Stimulated activated naive CD4-positive, alpha-beta T cell (primary cell): ENCODE results near the gene SSRP1.
"Not testable (repeated sequence)": the region's sequence is repeated elsewhere in the genome, so short reads cannot be mapped to it uniquely, and the experiment has no call there.

Experiments
- DNase-seq, 6 experiments: peaks; one replicate each; lab custom pipeline; 2025; lab: John Stamatoyannopoulos, UW

Gene SSRP1

GRCh38 chr11:57336856-57337255, 1.2 kb upstream of the SSRP1 start:
- DNase-seq: not testable (repeated sequence)

- DNase-seq: peak in 1 of 6 experiments; percentile 20
Observed at GRCh38 chr11:57336111-57336666, 497 bp upstream of the SSRP1 start.

DNA sequence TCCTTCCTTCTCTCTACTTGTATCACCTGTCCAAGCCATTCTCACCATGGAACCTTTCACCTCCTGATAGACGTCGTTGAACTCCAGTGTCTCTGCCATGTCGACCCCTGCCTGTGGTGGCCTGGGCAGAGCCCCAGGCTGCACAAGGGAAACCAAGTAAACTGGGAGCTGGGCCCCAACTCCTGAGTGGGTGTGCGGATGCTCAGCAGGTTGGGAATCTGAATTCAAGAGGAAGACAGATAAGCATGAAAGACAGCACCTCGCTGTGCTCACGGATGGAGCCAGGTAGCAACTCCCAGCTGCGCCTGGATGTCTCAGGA, 709 bp downstream of the SSRP1 start:
- no peak for DNase-seq

- DNase-seq: no peak
Observed at GRCh38 chr11:57332694-57333440, 2.8 kb downstream of the SSRP1 start.

DNA sequence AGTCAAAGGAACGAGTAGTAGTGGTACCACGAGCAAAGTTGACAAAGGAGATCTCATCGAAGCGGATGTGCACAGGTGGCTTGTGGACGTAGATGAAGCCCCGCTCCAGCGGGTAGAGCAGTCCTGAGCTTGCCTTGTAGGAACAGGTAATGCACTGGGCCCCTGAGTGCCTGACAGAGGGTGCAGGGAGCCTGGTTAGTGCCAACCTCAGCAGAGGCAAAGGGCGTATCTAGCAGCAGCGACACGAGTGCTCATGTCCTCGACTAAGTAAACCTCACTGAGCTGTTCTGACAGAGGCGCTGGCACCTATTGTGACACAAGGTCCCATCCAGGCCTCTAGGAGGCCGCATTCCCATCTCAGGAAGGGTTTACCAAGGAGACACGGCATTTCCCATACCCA, 4.0 kb downstream of the SSRP1 start:
- no peak for DNase-seq

DNA sequence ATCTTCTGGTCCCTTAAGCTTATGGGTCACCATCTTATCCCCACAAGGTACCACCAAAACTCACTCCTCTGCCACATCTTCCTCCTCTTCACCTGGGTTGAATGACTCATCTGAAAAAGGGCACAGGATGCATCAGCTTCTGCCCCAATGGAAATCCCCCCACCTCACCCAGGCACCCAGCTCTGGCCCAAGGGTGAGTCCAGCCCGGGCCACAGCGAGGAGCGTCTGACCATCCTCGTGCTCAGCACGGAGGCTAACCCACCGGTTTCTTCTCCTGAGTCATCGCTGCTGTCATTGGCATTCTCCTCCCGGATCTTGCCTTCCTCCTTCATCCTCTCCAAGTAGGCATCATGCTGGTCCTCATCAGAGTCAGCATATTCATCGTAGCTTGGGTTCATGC, 5.7 kb downstream of the SSRP1 start:
- no peak for DNase-seq

DNA sequence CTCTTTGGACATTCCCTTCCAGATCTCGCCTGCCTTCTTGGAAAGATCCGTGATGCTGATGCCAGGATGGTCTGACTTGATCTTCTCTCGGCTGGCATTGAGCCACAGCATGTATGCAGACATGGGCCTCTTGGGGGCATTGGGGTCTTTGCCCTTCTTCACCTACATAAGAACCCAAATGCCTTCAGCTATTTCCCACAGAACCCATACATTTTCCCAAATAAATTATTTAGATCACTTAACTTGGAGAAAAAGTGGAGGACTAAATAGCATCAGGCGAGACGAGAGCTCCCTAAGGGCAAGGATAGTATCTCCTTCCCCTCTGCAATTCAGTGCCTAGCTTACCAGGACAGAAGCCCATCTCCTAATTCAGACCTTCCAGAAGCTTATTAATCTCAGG, 8.0 kb downstream of the SSRP1 start:
- DNase-seq: no peak

- no peak for DNase-seq
Observed at GRCh38 chr11:57325735-57326048, 10.0 kb downstream of the SSRP1 start.

DNA sequence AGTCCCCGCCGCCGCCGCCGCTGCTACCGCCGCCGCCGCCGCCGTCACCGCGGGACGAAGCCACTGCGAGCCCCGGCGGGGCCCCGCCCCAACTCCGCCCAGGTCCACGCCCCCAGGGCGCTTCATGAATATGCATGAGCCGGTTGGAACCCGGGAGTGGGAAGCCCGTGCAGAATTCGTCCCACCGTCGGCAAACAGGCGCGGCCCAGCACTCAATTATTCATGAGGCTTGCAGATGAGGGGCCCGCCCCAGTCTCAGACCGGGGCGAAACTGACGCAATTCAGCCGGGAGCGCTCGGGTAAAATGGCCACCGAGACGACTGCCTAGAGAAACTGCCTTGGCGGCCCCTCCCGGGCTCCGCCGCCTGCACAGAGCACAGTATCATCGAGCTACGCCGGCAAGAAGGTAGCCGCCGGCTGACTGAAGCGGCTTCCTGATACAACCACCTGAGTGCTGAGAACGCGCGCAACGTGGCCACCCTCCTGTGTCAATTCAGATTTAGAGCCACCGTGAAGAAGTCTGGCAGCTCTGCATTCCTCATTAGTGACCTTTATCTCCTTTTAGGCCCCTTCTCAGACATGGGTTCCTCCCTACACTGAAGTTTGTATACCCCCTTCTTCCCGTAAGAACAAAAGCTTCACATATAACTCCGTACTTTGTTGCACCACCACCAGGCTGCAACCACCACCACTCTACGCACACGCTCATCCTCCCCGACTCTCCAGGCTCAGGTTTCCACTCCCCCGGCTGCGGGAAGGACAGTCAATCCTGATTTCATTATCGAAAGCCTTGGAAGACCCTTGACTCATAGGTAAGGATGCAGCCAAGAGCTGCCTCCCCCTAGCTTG, 10.6 kb downstream of the SSRP1 start, which contains the start of gene TNKS1BP1:
TSS of gene TNKS1BP1 (minus strand) at position 67 of the 849 bp plus-strand sequence. CDS start 3,067 bp downstream, outside the sequence.
- DNase-seq: peak; percentile 83 to 95 (median 90)

DNA sequence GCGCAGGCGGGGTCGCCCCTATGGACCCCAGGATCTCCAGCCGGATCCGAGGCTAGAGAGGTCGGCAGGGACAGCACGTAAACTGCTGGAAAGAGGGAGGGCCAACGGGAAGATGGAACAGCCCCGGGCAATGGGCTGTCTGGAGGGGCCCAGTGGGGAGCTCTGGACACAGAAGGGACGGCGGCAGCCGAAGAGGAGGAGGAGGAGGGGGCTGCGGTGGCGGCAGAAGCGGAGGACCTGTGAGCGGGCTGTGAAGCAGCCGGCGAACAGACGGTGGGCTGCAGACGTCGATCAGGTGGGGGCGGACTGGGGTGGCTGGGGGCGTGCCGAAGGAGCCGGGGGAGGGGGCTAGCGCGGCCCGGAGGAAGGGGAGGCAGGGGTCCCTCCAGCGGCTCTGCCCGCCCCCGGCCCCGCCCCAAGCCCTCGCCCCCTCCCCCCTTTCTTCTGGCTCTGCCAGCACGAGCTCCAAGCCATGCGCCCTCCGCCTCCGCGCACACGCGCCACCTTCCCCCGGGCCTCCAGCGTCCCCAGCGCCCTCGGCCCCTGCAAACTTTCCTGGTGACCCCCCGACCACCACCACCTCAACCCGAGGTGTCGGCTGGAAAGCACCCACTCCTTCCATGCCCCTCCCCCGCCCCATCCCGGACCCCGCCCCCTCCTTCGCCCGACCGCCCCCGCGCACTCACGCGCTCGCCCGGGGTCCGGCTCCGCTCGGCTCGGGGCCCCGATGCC, 11.4 kb downstream of the SSRP1 start:
- peak in 2 of 6 experiments; percentile 39 to 59 for DNase-seq

GRCh38 chr11:57323855-57324153, 11.9 kb downstream of the SSRP1 start:
- no peak for DNase-seq

GRCh38 chr11:57323167-57323854, 12.4 kb downstream of the SSRP1 start:
- DNase-seq: no peak

DNA sequence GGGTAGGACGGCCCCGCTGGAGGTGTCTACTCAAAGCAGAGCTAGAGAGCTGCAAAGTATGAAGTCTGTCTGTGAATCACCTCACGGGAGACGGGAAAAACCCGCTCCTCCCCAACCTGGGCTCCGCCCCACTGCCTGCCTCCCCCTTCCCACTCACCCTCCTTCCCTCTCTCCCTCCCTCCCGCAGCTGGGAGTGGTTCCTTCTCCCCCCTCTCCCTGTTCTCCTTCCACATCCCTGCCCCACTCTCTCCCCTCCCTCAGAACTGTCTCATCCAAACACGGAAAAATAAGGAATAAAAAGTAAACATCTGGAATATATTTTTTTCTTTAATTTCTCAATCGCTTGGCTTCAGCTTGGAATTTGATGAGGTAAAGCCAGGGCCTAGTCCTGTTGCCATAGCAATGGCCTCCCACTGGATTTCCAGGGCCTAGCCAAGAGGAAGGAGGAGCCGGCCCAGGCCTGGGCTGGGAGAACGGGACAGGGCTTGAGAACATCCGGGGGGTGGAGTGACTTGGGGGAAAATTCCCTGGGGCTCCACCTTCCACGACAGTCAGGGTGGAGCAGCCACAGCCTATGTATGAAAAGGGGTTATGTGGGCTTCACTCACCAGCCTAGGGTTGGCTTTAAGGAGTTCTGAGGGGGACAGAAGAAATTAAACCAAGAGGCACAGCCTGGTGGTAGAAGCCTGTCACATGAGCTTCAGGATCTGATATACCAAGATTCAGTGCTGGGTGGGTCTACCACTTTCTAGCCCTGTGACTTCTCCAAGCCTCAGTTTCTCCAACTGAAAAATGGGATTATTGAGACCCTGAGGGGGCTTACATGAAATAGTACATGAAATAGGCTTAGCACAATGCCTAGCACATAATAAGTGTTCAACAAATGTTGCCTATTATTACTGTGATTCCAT, 13.2 kb downstream of the SSRP1 start:
- no peak for DNase-seq

DNA sequence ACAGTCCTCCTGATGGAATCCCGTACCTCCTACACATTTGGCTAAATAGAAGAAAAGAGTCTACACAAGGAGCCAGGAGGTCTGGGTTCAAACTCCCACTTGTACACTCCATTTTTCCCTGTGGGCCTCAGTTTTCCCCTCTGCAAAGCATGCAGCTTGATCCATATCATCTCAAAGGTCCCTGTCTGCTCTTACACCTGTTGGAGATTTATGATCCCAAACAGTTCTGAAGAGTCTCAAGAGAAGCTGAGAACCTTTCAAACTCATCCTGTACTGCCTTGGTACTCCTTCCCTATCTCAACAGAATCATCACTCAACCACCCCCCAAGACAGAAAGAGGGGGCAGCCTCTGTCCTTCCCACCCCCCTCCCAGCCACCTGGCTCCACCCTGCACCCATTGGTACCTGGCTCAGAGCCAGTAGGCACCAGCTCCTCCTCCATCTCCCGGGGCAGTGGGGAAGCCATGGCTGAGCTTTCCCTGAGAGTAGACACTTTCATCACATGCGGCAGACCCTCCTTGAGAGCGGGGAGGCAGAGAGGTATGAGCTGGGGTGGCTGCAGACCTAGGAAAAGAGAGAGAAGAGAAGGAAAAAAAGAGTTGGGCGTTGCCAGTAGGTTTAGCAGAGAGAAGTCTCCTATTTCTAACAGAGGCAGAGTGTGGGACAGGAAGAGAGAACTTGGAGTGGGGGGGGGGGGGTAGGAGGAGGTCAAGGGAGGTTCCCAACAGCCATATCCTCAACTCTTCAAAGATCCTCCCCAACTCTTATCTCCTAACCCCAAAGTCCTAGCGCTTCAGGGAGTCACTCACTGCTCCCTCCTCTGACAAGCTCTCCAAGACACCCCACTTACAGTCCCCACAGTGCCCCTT, 14.1 kb downstream of the SSRP1 start:
- DNase-seq: no peak

DNA sequence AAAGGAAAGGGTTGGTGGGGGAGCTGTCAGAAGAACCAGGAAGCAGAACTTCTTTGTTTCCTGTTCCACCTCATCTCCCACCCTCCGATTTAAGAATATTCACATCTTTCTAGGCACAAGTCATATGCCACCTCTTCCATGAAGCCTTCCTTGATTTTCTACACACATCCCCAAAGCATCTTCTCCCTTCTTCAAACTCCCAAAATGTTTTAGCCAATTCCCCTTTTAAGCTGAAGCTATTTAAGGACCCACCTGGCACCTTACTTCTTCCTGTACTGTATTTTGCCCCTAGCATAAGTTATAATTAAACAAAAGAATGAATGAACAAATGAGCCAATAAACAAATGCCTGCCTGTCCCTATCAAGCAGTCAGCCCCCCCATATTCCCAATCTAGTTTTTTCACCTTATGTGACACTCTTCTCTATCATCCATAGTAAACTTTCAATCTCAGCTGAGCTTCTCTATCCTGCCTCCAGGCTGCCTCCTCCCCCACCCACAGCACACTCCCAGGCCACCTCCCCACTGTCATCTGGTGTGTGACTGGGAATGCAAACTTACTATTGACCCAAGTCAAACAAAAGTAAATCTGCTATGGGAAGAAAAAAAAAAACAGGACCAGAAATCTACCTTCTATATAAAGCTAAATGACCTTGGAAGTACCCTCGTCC, 14.8 kb downstream of the SSRP1 start:
- DNase-seq: no peak

DNA sequence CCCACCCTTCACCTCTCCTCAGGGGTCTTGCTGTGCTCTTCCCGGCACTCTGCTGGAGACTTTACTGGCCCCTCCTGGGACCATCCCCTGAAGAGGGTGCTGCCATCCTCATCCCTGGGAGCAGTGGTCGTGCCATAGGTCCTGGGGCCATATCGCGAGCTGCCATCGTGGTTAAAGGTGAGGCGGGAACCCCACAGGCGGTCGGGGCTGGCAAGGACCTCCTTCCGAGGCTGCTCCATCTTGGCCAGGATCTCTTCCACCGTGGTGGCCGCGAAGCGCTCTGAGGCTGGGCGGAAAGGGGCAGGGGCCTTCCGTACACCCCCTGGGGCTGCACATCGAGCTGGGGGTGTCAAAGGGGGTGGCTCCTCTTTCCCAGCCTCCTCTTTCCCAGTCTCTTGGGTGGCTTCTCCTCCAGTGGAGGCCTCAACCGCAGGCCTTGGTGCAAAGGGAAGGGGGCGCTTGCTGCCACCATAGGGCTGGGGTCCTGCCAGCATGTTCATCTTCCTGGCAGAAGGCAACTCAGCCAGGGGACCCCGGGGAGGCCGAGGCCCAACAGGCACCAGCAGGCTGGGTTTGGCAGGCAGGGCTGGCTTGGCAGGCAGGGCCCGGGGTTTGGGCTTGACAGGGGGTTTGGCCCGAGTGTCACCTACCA, 15.5 kb downstream of the SSRP1 start:
- DNase-seq: no peak

DNA sequence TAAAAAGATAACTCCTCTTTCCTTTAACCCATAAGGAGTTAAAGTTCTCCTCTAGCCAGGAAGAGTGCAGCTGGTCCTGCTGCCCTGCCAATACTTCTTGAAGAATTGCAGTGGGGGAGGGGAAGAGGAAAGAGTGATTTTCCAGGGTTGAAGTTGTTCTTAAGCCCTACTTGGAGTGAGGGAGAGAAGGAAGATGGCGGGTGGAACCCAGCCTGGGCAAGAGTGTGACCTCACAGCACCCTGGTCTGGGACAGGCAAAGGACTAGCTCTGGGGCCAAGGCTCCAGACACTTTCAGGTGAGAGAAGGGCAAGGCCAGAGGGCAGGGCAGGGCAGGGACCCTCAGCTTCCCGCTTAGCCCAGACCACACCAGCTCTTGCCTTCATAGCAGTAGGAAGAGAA, 17.5 kb downstream of the SSRP1 start:
- DNase-seq: no peak

GRCh38 chr11:57316017-57316416, 19.7 kb downstream of the SSRP1 start:
- no peak for DNase-seq

DNA sequence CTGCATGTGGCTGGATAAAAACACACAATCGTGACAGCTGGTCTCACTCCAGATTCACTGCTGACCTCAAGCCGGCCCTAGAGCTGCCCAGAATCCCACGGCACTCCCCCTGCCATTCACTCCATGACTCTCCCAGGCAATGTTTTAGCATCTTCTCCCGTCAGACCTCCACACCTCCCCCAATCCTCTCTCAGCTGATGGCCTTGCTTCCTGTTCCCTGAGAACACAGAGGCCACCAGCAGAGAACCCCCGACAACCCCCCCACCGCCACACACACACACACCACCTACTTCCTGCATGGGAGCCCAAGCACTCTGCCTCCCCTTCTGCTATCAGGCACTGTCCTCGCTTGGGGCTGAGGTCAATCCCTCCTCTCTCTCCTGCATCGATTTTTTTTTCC, 20.2 kb downstream of the SSRP1 start:
- no peak for DNase-seq
